ENCODE results near the gene CDKAL1. TPM values are rescaled to one million over a fixed set of nuclear protein-coding genes. Genes with fewer than 3 reads are reported as not detected.

CDKAL1 gene
- total RNA-seq, 6 experiments from 2014 or later: 9.2 to 14.3 (median 11.9) TPM

DNA sequence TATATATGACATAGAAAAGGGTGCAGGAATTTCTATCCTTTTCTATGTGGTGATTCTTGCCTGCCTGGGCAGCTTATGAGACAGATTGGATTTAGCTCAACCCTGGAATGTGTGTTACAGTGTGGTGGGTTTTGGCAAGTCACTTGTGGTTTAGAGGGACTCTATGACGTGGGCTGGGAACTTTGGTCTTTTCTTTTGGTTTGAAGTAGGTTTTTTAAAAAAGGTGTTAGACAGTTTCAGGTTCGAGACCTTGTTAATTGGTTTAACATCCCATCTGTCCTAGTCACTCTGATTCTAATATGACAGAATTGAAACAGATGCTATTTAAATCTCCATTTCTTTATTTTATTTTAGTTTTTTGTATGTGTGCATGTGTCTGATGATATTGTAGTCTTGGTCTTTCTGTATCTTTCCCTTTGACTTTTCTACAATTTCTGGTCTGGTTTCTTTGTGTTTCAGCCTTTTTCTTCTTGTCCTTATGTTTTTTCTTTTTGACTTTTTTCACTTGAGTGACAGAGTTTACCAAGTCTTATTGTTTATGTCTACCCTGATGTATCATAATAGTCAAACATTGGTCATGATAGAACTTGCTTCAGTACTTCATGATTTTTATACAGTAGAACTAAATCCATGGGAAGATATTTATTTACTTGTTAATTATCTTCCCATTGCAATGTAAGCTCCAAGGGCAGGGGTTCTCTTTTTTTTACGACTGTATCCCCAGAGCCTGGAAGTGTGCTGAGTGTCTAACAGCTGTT, 174.3 kb downstream of the CDKAL1 start:
- TF ChIP-seq, protein P1, sequence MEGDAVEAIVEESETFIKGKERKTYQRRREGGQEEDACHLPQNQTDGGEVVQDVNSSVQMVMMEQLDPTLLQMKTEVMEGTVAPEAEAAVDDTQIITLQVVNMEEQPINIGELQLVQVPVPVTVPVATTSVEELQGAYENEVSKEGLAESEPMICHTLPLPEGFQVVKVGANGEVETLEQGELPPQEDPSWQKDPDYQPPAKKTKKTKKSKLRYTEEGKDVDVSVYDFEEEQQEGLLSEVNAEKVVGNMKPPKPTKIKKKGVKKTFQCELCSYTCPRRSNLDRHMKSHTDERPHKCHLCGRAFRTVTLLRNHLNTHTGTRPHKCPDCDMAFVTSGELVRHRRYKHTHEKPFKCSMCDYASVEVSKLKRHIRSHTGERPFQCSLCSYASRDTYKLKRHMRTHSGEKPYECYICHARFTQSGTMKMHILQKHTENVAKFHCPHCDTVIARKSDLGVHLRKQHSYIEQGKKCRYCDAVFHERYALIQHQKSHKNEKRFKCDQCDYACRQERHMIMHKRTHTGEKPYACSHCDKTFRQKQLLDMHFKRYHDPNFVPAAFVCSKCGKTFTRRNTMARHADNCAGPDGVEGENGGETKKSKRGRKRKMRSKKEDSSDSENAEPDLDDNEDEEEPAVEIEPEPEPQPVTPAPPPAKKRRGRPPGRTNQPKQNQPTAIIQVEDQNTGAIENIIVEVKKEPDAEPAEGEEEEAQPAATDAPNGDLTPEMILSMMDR (IDR thresholded peaks at IDR 0.05): no peak
- no peaks in the 10 kb centered on the region for H3K9me3 Mint-ChIP-seq
- H3K27me3 Mint-ChIP-seq (ENCODE audit: insufficient read depth): no peaks in the 10 kb centered on the region
- DNase-seq: no peak
- no peak overlapping the region for H3K4me3 Mint-ChIP-seq
- H3K4me1 Mint-ChIP-seq (ENCODE audit: low read depth): peaks cover 45% of the 10 kb centered on the region
- H3K27ac Mint-ChIP-seq: no peak overlapping the region
- H3K36me3 Mint-ChIP-seq (ENCODE audit: low read depth): no peaks in the 10 kb centered on the region

DNA sequence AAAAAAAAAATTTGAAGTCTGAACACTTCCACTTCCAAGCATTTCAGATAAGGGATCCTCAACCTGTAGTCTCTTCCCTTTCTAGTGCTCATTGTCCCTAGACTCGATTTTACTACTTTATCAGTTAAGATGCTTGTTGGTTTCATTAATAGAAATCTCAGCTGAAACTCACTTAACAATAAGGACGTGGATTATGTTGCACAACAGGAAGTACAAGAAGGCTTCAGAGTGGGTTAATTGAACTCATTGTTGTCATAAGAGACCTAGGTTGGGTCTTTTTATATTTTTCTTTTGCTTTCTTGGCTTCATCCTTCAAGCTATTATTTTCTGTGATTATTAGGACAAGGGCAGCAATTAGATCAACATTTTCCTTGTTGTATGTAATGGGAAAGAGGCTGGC, 175.2 kb downstream of the CDKAL1 start:
- no peaks in the 10 kb centered on the region for H3K27me3 Mint-ChIP-seq (ENCODE audit: insufficient read depth)
- no peak for DNase-seq
- TF ChIP-seq, protein P1 (IDR thresholded peaks at IDR 0.05): no peak
- H3K36me3 Mint-ChIP-seq (ENCODE audit: low read depth): no peaks in the 10 kb centered on the region
- H3K4me1 Mint-ChIP-seq (ENCODE audit: low read depth): peaks cover 38% of the 10 kb centered on the region
- no peak overlapping the region for H3K4me3 Mint-ChIP-seq
- no peak overlapping the region for H3K27ac Mint-ChIP-seq
- no peaks in the 10 kb centered on the region for H3K9me3 Mint-ChIP-seq

DNA sequence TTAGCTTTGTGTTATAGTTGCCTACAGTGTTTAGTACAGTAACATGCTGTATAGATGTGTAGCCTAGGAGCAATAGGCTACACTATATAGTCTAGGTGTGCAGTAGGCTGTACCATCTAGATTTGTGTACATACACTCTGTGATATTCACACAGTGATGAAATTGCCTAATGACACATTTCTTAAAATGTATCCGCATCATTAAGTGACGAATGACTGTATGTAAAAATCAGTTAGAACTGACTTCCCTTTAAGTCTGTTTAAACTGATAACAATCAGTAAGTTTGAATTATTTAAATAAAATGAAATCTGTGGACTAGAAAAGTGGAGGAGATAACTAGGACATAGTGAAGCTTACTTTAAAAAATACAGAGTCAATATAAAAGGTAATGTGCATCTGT, 176.1 kb downstream of the CDKAL1 start:
- TF ChIP-seq, protein P1 (IDR thresholded peaks at IDR 0.05): no peak
- no peaks in the 10 kb centered on the region for H3K27me3 Mint-ChIP-seq (ENCODE audit: insufficient read depth)
- peaks cover 35% of the 10 kb centered on the region for H3K4me1 Mint-ChIP-seq (ENCODE audit: low read depth)
- no peaks in the 10 kb centered on the region for H3K36me3 Mint-ChIP-seq (ENCODE audit: low read depth)
- no peak overlapping the region for H3K4me3 Mint-ChIP-seq
- no peak overlapping the region for H3K27ac Mint-ChIP-seq
- no peak for DNase-seq
- no peaks in the 10 kb centered on the region for H3K9me3 Mint-ChIP-seq

DNA sequence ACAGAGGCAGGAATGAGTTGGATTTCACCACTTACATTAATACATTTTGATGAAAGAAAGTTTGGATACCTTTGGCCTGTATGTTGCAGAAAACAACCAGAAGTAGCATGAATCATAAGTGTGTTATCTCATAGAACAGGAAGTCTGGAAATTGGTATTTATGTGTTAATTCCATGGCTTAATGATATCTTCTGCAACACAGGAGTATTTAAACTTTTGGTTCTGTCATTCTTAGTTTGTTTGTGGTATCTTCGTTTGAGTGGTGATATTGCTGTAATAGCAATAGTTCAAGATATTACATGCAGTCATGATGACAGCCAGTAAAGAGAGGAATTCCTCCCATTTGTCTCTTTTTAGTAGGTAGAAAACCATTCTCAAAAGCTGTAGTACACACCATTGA, 177.3 kb downstream of the CDKAL1 start:
- H3K27ac Mint-ChIP-seq: peak overlapping the region; percentile 6; the same call in 1 of the 2 replicates
- no peaks in the 10 kb centered on the region for H3K27me3 Mint-ChIP-seq (ENCODE audit: insufficient read depth)
- H3K9me3 Mint-ChIP-seq: no peaks in the 10 kb centered on the region
- no peaks in the 10 kb centered on the region for H3K36me3 Mint-ChIP-seq (ENCODE audit: low read depth)
- TF ChIP-seq, protein P1 (IDR thresholded peaks at IDR 0.05): no peak
- peaks cover 31% of the 10 kb centered on the region for H3K4me1 Mint-ChIP-seq (ENCODE audit: low read depth)
- H3K4me3 Mint-ChIP-seq: no peak overlapping the region
- DNase-seq: no peak

DNA sequence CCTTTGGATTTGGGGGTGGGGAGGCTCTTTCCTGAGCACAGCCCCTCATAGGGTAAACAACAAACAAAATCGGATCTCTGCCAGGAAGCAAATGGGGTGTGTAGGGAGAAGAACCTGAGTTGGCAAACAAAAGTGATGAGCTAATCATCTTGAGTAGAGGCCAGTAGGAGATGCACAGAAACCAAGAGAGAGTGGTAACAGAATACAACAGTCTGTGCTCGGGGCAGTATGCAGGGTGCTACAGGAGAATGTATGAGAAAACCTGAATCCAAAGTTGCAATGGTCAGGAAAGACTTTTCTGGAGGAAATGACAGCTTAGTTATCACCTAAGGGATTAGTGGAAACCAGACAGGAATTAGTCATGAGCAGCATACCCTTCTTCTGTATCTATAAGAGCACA, 177.8 kb downstream of the CDKAL1 start:
- DNase-seq: no peak
- Mint-ChIP-seq H3K27me3 (ENCODE audit: insufficient read depth) (no peaks in the 10 kb centered on the region), H3K27ac (peak overlapping the region; percentile 6; the same call in 1 of the 2 replicates), H3K36me3 (ENCODE audit: low read depth) (no peaks in the 10 kb centered on the region), H3K4me1 (ENCODE audit: low read depth) (peaks cover 26% of the 10 kb centered on the region), H3K9me3 (no peaks in the 10 kb centered on the region), H3K4me3 (no peak overlapping the region)
- TF ChIP-seq, protein P1 (IDR thresholded peaks at IDR 0.05): no peak
